Lung (tissue), 12 donors: ENCODE data around the gene CCDC150. TPM values are rescaled to one million over a fixed set of nuclear protein-coding genes. Genes with fewer than 3 reads are reported as not detected.
A peak's percentile ranks its signal among the peaks of the same experiment; 100 is the strongest.

Experiments used
- ATAC-seq: fragments of 200-7000 bp; cut with Tn5 transposase; one replicate; pipeline ENCODE4 v1.9.1; 2020; ENCODE audit warnings: moderate number of reproducible peaks; ENCODE audit not compliant: insufficient read depth, low FRiP score
- DNase-seq, 3 donors: peaks; one replicate each; pipeline ENCODE4 v3.0.0-alpha.2; 2013 to 2017
- H3K27ac ChIP-seq, 2 donors: one replicate each; pipeline ENCODE4 v1.5.1; 2013; ENCODE audit warnings: mild to moderate bottlenecking in 2 of 2, moderate library complexity in 2 of 2, control low read depth in 1 of 2, inconsistent platforms in 1 of 2, low read depth in 1 of 2, low read length in 1 of 2
- H3K27me3 ChIP-seq, 3 donors: one replicate each; pipeline ENCODE4 v1.5.1; 2013; ENCODE audit warnings: low read length in 2 of 3; ENCODE audit not compliant: control insufficient read depth in 3 of 3, insufficient read depth in 3 of 3
- H3K36me3 ChIP-seq, 4 donors: one replicate each; pipeline ENCODE4 v1.5.1; 2013; ENCODE audit warnings: low read length in 4 of 4, mild to moderate bottlenecking in 1 of 4, moderate library complexity in 1 of 4; ENCODE audit not compliant: control insufficient read depth in 4 of 4, insufficient read depth in 4 of 4
- H3K4me1 ChIP-seq, 5 donors: one replicate each; pipeline ENCODE4 v1.5.1; 2013; ENCODE audit warnings: low read length in 5 of 5, mild to moderate bottlenecking in 2 of 5, moderate library complexity in 1 of 5; ENCODE audit not compliant: control insufficient read depth in 5 of 5, insufficient read depth in 5 of 5
- H3K4me3 ChIP-seq: one replicate; pipeline ENCODE4 v1.5.1; 2013; ENCODE audit warnings: mild to moderate bottlenecking, control low read depth, moderate library complexity
- H3K9ac ChIP-seq, 2 donors: one replicate each; pipeline ENCODE4 v1.5.1; 2013; ENCODE audit warnings: low read length in 2 of 2, control low read depth in 1 of 2; ENCODE audit not compliant: insufficient read depth in 1 of 2
- H3K9me3 ChIP-seq, 4 donors: one replicate each; pipeline ENCODE4 v1.5.1; 2013; ENCODE audit warnings: low read length in 3 of 4, mild to moderate bottlenecking in 1 of 4, moderate library complexity in 1 of 4; ENCODE audit not compliant: control insufficient read depth in 4 of 4, insufficient read depth in 3 of 4
- CTCF ChIP-seq: IDR thresholded peaks from 2 replicates; pipeline ENCODE4 v1.5.1; 2012; ENCODE audit warnings: mild to moderate bottlenecking; ENCODE audit errors: control extremely low read depth, extremely low read depth
- WGBS, 2 donors: extraction: QIAGEN DNeasy Blood & Tissue Kit; methylation state at CpG; one replicate each; pipeline ENCODE4 v1.1.7; 2013; 5-methylcytosine and 5-hydroxymethylcytosine counted together
- polyA plus RNA-seq, 2 donors: library from polyadenylated mRNA; stranded (reverse); fragments of 200-250 nt; gene quantifications; one replicate each; pipeline ENCODE4 v1.2.1, GENCODE V29; 2013
- total RNA-seq, 2 donors: library from RNA; depleted of rRNA in 1 of 2; stranded (reverse); fragments of >200 nt in 1 of 2; gene quantifications; one replicate each; pipeline ENCODE4 v1.2.1, GENCODE V29; 2014 to 2021
- donor health status: control.
- donor health status: control.
- donor health status: Bipolar disorder and iron deficiency.
- donor health status: healthy.
- donor health status: DM: yes; HTN: yes; CAD: no.

Gene CCDC150
- total and polyA plus RNA-seq, 4 donors, result 0.31 to 7.1 (median 0.93) TPM

- H3K27ac ChIP-seq, result no peak overlapping the region
- peaks cover 0 to 4% (median 0%) of the 10 kb centered on the region in 5 donors for H3K4me1 ChIP-seq
- no peaks in the 10 kb centered on the region for H3K27me3 ChIP-seq
- no peaks in the 10 kb centered on the region for H3K36me3 ChIP-seq
- H3K4me3 ChIP-seq, result no peak overlapping the region
- H3K9ac ChIP-seq, result no peak overlapping the region
- 94 to 95% methylated on average over 5 of the region's 5 CpGs for WGBS, 2 donors
- no peak for ATAC-seq
- H3K9me3 ChIP-seq, result peaks cover 0 to 5% (median 2%) of the 10 kb centered on the region in 4 donors
- DNase-seq, result no peak
- no peak for TF ChIP-seq CTCF
These were observed 99.5 kb downstream of the CCDC150 start for GRCh38 chr2:196739031-196739430.

- Histone ChIP-seq H3K9ac (no peak overlapping the region), H3K4me1 (peaks cover 0 to 4% (median 0%) of the 10 kb centered on the region in 5 donors), H3K27ac (no peak overlapping the region), H3K9me3 (peaks cover 0 to 5% (median 2%) of the 10 kb centered on the region in 4 donors), H3K36me3 (no peaks in the 10 kb centered on the region), H3K4me3 (no peak overlapping the region), H3K27me3 (no peaks in the 10 kb centered on the region)
- TF ChIP-seq CTCF, result no peak
- DNase-seq (no peak), ATAC-seq (no peak)
- WGBS, 2 donors, result 85 to 94% methylated on average over 3 of the region's 3 CpGs
These were observed 102.7 kb downstream of the CCDC150 start for GRCh38 chr2:196742216-196742615.

- Histone ChIP-seq H3K4me3 (no peak overlapping the region), H3K9ac (no peak overlapping the region), H3K27me3 (no peaks in the 10 kb centered on the region), H3K9me3 (peaks cover 0 to 5% (median 2%) of the 10 kb centered on the region in 4 donors), H3K27ac (no peak overlapping the region), H3K36me3 (no peaks in the 10 kb centered on the region), H3K4me1 (peaks cover 0 to 4% (median 0%) of the 10 kb centered on the region in 5 donors)
- DNase-seq, result no peak
- TF ChIP-seq CTCF, result no peak
- no peak for ATAC-seq
- 74 to 88% methylated on average over 3 of the region's 3 CpGs for WGBS, 2 donors
These were observed 103.2 kb downstream of the CCDC150 start for GRCh38 chr2:196742685-196743084.

GRCh38 chr2:196743165-196743564 is 103.7 kb downstream of the CCDC150 start:
- Histone ChIP-seq H3K9ac (no peak overlapping the region), H3K27ac (no peak overlapping the region), H3K4me1 (peaks cover 0 to 4% (median 0%) of the 10 kb centered on the region in 5 donors), H3K4me3 (no peak overlapping the region), H3K9me3 (peaks cover 0 to 5% (median 2%) of the 10 kb centered on the region in 4 donors), H3K27me3 (no peaks in the 10 kb centered on the region), H3K36me3 (no peaks in the 10 kb centered on the region)
- DNase-seq, result peak in 1 of 3 donors; percentile 16
- 84 to 91% methylated on average over 7 of the region's 7 CpGs for WGBS, 2 donors
- no peak for ATAC-seq
- no peak for TF ChIP-seq CTCF
